ENCODE results near the gene CLDN6. TPM values are rescaled to one million over a fixed set of nuclear protein-coding genes. Genes with fewer than 3 reads are reported as not detected.

The CLDN6 gene
- total and polyA plus RNA-seq, 7 donors, result 0.05 to 5.5 (median 0.45) TPM; not detected in 4

- DNase-seq, result no peak
- ATAC-seq, result no peak
- intact Hi-C loops (cut with DNase I), result no loop called here
- no peak overlapping the region for H3K4me3 ChIP-seq
- peaks cover 0 to 16% of the 10 kb centered on the region in 2 donors for H3K36me3 ChIP-seq (ENCODE audit: insufficient read depth in 1 of 2, low read depth in 1 of 2)
- H3K4me1 ChIP-seq, result peaks cover 3% of the 10 kb centered on the region
- peaks cover 0 to 23% (median 11%) of the 10 kb centered on the region in 3 donors for H3K27me3 ChIP-seq (ENCODE audit: insufficient read depth in 3 of 3, low read length in 2 of 3)
- no peaks in the 10 kb centered on the region for H3K9me3 ChIP-seq
- no peak overlapping the region for H3K27ac ChIP-seq
- TF ChIP-seq CTCF (IDR thresholded peaks at IDR 0.05), result no peak
- WGBS, 3 donors, result 39 to 44% (median 41%) methylated on average over 17 of the region's 17 CpGs
These were observed 9.9 kb downstream of the CLDN6 start for GRCh38 chr16:3007957-3008689.

DNA sequence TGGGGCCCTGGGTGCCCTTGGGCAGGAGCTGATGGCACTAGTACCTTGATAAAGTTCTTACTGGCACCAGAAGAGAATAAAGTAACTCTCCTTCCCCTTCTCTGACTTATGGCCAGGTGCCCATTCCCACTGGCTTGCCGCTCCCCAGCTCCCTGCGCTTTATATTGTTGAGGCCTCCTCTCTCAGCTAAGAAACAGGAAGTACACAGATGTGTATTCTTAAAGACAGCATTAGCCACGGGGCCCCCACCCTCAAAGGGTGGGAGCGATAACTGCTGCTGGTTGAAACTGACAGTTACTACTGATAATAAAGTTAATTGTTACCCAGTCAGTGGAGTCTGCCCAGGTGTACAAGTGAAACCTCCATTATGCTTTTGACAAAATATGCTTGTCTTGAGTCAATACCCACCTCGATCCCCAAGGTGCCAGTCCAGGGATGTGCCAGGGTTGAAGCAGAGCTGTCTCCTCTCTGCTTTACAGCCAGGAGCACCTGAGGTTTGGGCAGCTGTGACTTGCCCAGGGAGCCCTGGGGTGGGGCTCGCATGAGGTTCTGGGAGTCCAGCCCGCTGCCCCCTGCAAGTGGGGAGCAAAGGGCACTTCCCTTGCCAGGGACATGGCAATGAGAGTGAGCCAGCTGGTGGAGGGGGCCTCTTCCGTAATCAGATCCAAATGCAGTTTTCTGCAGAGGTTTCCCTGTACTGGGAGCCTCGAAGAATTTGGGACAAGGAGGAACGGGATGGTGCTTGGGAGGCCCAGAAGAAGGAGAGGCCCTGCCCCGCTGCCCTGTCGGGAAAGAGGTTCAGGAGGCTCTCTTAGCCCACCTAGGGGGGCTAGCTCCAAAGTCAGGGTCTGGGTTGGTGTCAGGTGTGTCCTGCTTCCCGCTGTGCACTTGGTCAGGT lies 10.7 kb downstream of the CLDN6 start:
- H3K27me3 ChIP-seq (ENCODE audit: insufficient read depth in 3 of 3, low read length in 2 of 3), result peaks cover 0 to 15% (median 11%) of the 10 kb centered on the region in 3 donors
- WGBS, 3 donors, result 60 to 66% (median 61%) methylated on average over 13 of the region's 13 CpGs
- intact Hi-C loops (cut with DNase I), result no loop called here

DNA sequence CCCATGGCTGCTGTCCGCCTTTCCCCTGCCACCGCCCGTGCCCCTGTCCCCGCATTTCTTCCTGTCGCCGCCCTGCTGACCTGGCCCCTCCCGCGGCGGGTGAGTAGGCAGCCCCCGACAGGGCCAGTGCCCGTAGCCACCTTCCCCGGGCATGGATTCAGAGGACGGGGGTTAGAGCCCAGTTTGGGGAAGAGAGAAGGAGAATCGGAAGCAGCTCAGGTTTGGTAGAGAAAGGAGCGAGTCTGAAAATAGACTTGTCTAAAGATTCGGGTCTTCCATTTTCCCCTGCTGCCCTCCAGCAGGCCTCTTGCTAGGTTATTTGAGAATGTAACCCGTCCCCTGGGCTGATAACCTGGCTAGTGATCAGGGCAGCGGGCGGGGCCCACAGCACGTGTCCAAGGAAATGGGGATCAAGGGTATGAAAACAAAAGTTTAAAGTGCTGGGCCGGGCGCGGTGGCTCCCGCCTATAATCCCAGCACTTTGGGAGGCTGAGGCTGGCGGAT lies 13.2 kb downstream of the CLDN6 start:
- Histone ChIP-seq H3K9me3 (no peaks in the 10 kb centered on the region), H3K27ac (peak overlapping the region; percentile 84), H3K36me3 (ENCODE audit: insufficient read depth in 1 of 2, low read depth in 1 of 2) (peaks cover 0 to 22% of the 10 kb centered on the region in 2 donors), H3K27me3 (ENCODE audit: insufficient read depth in 3 of 3, low read length in 2 of 3) (peaks cover 0 to 4% (median 0%) of the 10 kb centered on the region in 3 donors), H3K4me3 (peak overlapping the region; percentile 70), H3K4me1 (peaks cover 3% of the 10 kb centered on the region)
- TF ChIP-seq CTCF (IDR thresholded peaks at IDR 0.05), result no peak
- WGBS, 3 donors, result 8 to 12% (median 10%) methylated on average over 22 to 25 of the region's 25 CpGs
- no peak for DNase-seq
- ATAC-seq, result no peak
- intact Hi-C loops (cut with DNase I), result no loop called here

More for the DNA sequence above, 10.7 kb downstream of the CLDN6 start:
- H3K4me3 ChIP-seq, result no peak overlapping the region
- H3K9me3 ChIP-seq, result no peaks in the 10 kb centered on the region
- ATAC-seq (no peak), DNase-seq (no peak)
- H3K4me1 ChIP-seq, result peaks cover 3% of the 10 kb centered on the region
- no peak overlapping the region for H3K27ac ChIP-seq
- peaks cover 0 to 16% of the 10 kb centered on the region in 2 donors for H3K36me3 ChIP-seq (ENCODE audit: insufficient read depth in 1 of 2, low read depth in 1 of 2)
- no peak for TF ChIP-seq CTCF (IDR thresholded peaks at IDR 0.05)

GRCh38 chr16:3004319-3004718 lies 13.7 kb downstream of the CLDN6 start:
- no peak overlapping the region for H3K4me3 ChIP-seq
- H3K4me1 ChIP-seq, result peaks cover 3% of the 10 kb centered on the region
- H3K27ac ChIP-seq, result no peak overlapping the region
- 0 to 1% (median 0%) methylated on average over 8 to 66 of the region's 67 CpGs for WGBS, 3 donors
- DNase-seq, result peak in 1 of 2 donors; percentile 39
- intact Hi-C loops (cut with DNase I), result no loop called here
- no peaks in the 10 kb centered on the region for H3K9me3 ChIP-seq
- H3K36me3 ChIP-seq (ENCODE audit: insufficient read depth in 1 of 2, low read depth in 1 of 2), result peaks cover 0 to 22% of the 10 kb centered on the region in 2 donors
- peaks cover 0 to 4% (median 0%) of the 10 kb centered on the region in 3 donors for H3K27me3 ChIP-seq (ENCODE audit: insufficient read depth in 3 of 3, low read length in 2 of 3)
- no peak for ATAC-seq
- no peak for TF ChIP-seq CTCF (IDR thresholded peaks at IDR 0.05)

Data from psoas muscle (tissue), 8 donors.